Stimulated activated CD8-positive, alpha-beta memory T cell treated with anti-CD3 and anti-CD28 coated beads, Interleukin-7, amount 100 ng/mL, for 24 hours (primary cell): ENCODE results near the gene JAK2.
"Not testable (repeated sequence)": the region's sequence is repeated elsewhere in the genome, so short reads cannot be mapped to it uniquely, and the experiment has no call there.

Source experiments
- DNase-seq: peaks from one replicate; pipeline ENCODE4 v3.0.0-alpha.2; 2020; ENCODE audit warnings: low read depth

The JAK2 gene

GRCh38 chr9:4984621-4985385 is at the start of gene JAK2:
Gene JAK2, plus strand, starts transcription at chr9:4985272. Its CDS starts 36,716 bp downstream, at chr9:5021988.
- peak; percentile 52 for DNase-seq

GRCh38 chr9:4936277-4936676 is 48.8 kb upstream of the JAK2 start:
- no peak for DNase-seq

DNA sequence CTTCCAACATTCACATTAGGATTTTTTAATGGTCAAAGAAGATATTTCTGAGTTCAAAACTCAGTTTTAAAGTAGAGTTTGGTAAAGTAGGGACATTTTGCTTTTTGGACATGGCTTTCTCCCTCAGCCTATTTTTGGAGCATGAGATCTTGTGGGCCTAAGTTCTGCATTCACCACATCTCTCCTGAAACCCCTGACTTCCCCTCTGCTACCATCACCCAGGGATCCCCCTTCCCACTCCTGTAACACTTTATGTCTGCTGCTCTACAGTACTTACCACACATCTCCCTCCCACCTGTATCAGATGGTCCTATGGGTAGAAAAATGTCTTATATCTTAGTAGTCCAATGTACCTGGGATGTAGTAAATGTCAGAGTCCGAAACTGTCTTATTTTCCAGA is 48.2 kb upstream of the JAK2 start:
- no peak for DNase-seq

- no peak for DNase-seq
These were observed 47.6 kb upstream of the JAK2 start for GRCh38 chr9:4937446-4937845.

- no peak for DNase-seq
These were observed 46.6 kb upstream of the JAK2 start for GRCh38 chr9:4938496-4938895.

GRCh38 chr9:4939118-4939561 is 45.9 kb upstream of the JAK2 start:
- no peak for DNase-seq

- DNase-seq, result not testable (repeated sequence)
These were observed 42.9 kb upstream of the JAK2 start for GRCh38 chr9:4942042-4942691.

- no peak for DNase-seq
These were observed 41.7 kb upstream of the JAK2 start for GRCh38 chr9:4943346-4943745.

GRCh38 chr9:4944431-4945211 is 40.5 kb upstream of the JAK2 start:
- not testable (repeated sequence) for DNase-seq

- no peak for DNase-seq
These were observed 38.1 kb upstream of the JAK2 start for GRCh38 chr9:4946937-4947336.

- no peak for DNase-seq
These were observed 29.2 kb upstream of the JAK2 start for GRCh38 chr9:4955836-4956235.

DNA sequence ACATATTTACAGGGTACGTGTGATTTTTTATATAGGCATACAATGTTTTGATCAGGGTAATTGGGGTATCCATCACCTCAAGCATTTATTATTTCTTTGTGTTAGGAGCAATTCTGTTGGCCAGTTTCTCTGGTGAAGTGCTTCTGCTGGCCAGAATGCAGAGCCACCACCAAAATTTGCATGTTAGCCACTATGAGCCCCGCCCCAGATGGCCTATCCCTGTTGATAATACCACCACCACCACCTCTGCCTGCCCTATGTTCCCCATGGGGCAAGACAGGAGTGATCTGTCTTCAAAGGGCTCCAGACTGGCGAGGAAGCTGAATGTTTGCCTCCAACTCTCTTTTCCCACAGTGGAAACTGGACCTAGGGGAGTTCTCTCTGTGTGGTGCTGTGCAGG is 26.0 kb upstream of the JAK2 start:
- DNase-seq, result no peak

GRCh38 chr9:4962085-4962484 is 23.0 kb upstream of the JAK2 start:
- DNase-seq, result no peak

DNA sequence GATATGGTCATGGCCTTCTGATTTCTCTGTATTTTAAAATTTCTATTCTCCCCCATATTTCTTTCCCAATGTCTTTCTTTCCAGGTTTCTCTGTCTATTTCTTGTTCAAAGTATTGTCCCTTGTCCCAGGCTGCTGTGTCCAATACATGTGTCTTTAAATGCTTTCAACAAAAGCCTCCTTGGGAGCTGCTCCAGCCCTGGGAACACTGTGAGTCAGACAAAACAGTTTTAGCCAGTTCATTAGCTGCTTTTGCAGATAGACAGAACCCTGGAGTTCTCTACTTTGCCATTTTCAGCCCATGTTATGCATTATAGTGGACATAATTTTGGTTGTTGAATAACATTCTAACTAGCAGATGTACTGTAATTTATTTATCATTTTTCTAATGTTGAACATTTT is 20.5 kb upstream of the JAK2 start:
- DNase-seq, result no peak

DNA sequence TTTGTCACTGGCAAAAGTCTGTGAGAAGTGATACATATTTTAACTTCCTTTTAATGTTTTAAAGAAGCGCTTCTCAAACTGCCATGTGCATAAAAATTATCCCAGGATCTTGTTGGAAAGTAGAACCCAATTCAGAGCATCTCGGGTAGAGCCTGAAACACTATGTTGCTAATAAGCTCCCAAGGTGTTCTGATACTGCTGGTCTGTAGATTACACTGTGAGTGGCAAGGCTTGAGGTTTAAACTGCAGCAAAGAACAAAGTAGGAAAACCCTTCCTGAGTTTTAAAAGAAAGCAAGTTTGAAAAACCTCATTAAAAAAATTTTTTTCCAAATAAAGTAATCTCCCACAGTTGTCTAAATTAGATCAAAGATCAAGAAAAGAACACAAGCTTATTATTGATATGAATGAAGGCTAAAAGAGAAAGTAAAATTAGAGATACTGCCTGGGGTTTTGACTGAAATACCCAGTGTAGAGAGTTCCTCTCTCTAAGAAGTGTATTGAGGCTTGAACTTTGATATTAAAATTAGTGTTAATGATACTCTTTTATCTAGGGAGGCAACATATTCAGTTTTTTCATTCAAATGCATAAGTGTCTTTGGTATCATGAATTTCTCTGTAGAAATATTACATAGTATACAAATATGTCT is 19.8 kb upstream of the JAK2 start:
- no peak for DNase-seq

- no peak for DNase-seq
These were observed 17.5 kb upstream of the JAK2 start for GRCh38 chr9:4967523-4967922.

- DNase-seq, result no peak
These were observed 15.9 kb upstream of the JAK2 start for GRCh38 chr9:4969130-4969529.

GRCh38 chr9:4970970-4971641 is 14.0 kb upstream of the JAK2 start:
- peak; percentile 45 for DNase-seq

- DNase-seq, result no peak
These were observed 11.8 kb upstream of the JAK2 start for GRCh38 chr9:4973246-4973645.

- DNase-seq, result no peak
These were observed 11.2 kb upstream of the JAK2 start for GRCh38 chr9:4973902-4974301.

GRCh38 chr9:4979239-4979638 is 5.8 kb upstream of the JAK2 start:
- DNase-seq, result no peak
